ENCODE data around the gene TNFRSF6B. TPM values are rescaled to one million over a fixed set of nuclear protein-coding genes. Genes with fewer than 3 reads are reported as not detected.

Gene TNFRSF6B
- total and polyA plus RNA-seq, 2 donors (not counting 1 experiment from before 2014, with no cell fraction given): 3.8 to 35.2 TPM

DNA sequence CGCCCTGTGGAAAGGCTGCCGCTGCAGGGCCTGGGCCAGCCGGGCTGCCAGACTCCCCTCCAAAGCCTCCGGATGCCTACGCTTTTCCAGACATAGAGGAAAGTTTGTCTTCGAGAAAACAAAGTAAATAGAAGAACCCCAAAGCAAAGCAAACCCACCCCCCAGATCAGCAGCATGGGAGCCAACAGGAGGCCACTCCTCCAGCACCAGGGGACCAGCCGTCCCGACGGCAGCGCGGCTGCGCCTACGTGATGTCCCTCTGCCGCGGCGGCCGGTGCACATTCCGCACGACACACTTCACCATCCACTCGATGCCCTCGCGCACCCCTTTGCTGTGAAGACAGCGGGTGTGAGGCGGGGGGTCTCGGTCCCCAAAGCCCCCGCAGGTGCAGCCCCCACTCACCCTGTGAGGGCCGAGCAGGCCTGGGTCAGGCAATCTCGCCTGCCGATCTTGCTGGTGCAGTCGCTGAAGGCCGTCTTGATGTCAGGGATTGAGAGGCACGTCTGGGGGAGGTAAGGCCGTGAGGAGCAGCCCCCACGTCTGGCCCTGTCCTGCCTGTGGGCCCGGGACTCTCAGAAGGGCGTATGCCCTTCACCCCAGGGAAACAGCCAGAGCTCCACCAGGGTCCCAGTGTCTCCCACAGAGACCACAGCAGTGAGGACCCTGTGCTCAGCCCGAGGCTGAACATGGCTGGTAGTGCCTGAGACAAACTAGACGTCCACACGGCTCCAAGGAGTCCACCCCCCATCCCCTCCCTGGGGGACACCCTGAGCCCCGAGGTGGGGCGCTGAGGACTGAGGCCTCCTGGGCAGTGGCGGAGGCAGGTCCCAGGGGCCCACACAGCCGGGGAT, 4.0 kb downstream of the TNFRSF6B start:
- TF ChIP-seq EZH2 (IDR thresholded peaks at IDR 0.05; ENCODE audit: low read length, missing control alignments): no peak
- TF ChIP-seq, protein P1, sequence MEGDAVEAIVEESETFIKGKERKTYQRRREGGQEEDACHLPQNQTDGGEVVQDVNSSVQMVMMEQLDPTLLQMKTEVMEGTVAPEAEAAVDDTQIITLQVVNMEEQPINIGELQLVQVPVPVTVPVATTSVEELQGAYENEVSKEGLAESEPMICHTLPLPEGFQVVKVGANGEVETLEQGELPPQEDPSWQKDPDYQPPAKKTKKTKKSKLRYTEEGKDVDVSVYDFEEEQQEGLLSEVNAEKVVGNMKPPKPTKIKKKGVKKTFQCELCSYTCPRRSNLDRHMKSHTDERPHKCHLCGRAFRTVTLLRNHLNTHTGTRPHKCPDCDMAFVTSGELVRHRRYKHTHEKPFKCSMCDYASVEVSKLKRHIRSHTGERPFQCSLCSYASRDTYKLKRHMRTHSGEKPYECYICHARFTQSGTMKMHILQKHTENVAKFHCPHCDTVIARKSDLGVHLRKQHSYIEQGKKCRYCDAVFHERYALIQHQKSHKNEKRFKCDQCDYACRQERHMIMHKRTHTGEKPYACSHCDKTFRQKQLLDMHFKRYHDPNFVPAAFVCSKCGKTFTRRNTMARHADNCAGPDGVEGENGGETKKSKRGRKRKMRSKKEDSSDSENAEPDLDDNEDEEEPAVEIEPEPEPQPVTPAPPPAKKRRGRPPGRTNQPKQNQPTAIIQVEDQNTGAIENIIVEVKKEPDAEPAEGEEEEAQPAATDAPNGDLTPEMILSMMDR (conservative IDR thresholded peaks at IDR 0.05 in 1 of 2, IDR thresholded peaks at IDR 0.05 in 1 of 2; ENCODE audit: low read depth in 1 of 2, low read length in 2 of 2): no peak
- peak overlapping the region; percentile 93 for H3K27ac ChIP-seq (ENCODE audit: insufficient read depth, low read length)
- peaks cover 28% of the 10 kb centered on the region for H3K4me1 ChIP-seq (ENCODE audit: control insufficient read depth, extremely low read depth, insufficient read depth, low read length)
- no peak overlapping the region for H3K9ac ChIP-seq (ENCODE audit: insufficient read depth, low read length)
- H3K79me2 ChIP-seq (ENCODE audit: control insufficient read depth, insufficient read depth, low read length): peaks cover 12% of the 10 kb centered on the region
- H3K9me3 ChIP-seq (ENCODE audit: control insufficient read depth, insufficient read depth, low read depth, low read length): no peaks in the 10 kb centered on the region
- no peak overlapping the region for H2AFZ ChIP-seq (ENCODE audit: low read length)
- H3K4me3 ChIP-seq (replicated peaks in 1 of 4; ENCODE audit: control extremely low read depth in 1 of 4, insufficient read depth in 1 of 4, low read depth in 3 of 4, low read length in 4 of 4): no peak overlapping the region
- no peak overlapping the region for H3K4me2 ChIP-seq (ENCODE audit: extremely low read depth, insufficient read depth, low read length)
- H3K36me3 ChIP-seq (ENCODE audit: control insufficient read depth, insufficient read depth, low read length): peaks cover 36% of the 10 kb centered on the region
- H3K27me3 ChIP-seq (ENCODE audit: control insufficient read depth, insufficient read depth, low read length): no peaks in the 10 kb centered on the region
- no peak for DNase-seq (ENCODE audit: low read depth in 2 of 2)
- no peaks in the 10 kb centered on the region for H4K20me1 ChIP-seq (ENCODE audit: control insufficient read depth, extremely low read depth, insufficient read depth, low read length)

DNA sequence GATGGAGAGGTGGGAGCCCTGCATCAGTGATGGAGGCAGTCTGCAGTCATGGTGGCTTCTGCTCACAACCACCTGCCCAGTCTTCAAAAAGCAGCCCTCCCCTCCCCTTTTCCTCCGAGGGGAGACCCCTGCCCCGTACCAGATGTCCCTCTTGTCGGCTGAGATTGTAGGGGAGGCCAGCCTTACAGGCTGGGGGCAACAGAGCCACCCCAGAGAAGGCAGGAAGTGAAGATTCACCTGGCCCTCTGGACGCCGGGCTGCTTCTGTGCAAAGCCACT, 4.5 kb downstream of the TNFRSF6B start:
- Histone ChIP-seq H3K4me3 (replicated peaks in 1 of 4; ENCODE audit: control extremely low read depth in 1 of 4, insufficient read depth in 1 of 4, low read depth in 3 of 4, low read length in 4 of 4) (no peak overlapping the region), H2AFZ (ENCODE audit: low read length) (no peak overlapping the region), H4K20me1 (ENCODE audit: control insufficient read depth, extremely low read depth, insufficient read depth, low read length) (no peaks in the 10 kb centered on the region), H3K9ac (ENCODE audit: insufficient read depth, low read length) (no peak overlapping the region), H3K4me1 (ENCODE audit: control insufficient read depth, extremely low read depth, insufficient read depth, low read length) (peaks cover 28% of the 10 kb centered on the region), H3K79me2 (ENCODE audit: control insufficient read depth, insufficient read depth, low read length) (peaks cover 17% of the 10 kb centered on the region), H3K4me2 (ENCODE audit: extremely low read depth, insufficient read depth, low read length) (no peak overlapping the region), H3K27ac (ENCODE audit: insufficient read depth, low read length) (peak overlapping the region; percentile 34), H3K27me3 (ENCODE audit: control insufficient read depth, insufficient read depth, low read length) (no peaks in the 10 kb centered on the region), H3K36me3 (ENCODE audit: control insufficient read depth, insufficient read depth, low read length) (peaks cover 40% of the 10 kb centered on the region), H3K9me3 (ENCODE audit: control insufficient read depth, insufficient read depth, low read depth, low read length) (no peaks in the 10 kb centered on the region)
- TF ChIP-seq EZH2 (IDR thresholded peaks at IDR 0.05; ENCODE audit: low read length, missing control alignments): no peak
- TF ChIP-seq, protein P1 (conservative IDR thresholded peaks at IDR 0.05 in 1 of 2, IDR thresholded peaks at IDR 0.05 in 1 of 2; ENCODE audit: low read depth in 1 of 2, low read length in 2 of 2): no peak
- no peak for DNase-seq (ENCODE audit: low read depth in 2 of 2)

DNA sequence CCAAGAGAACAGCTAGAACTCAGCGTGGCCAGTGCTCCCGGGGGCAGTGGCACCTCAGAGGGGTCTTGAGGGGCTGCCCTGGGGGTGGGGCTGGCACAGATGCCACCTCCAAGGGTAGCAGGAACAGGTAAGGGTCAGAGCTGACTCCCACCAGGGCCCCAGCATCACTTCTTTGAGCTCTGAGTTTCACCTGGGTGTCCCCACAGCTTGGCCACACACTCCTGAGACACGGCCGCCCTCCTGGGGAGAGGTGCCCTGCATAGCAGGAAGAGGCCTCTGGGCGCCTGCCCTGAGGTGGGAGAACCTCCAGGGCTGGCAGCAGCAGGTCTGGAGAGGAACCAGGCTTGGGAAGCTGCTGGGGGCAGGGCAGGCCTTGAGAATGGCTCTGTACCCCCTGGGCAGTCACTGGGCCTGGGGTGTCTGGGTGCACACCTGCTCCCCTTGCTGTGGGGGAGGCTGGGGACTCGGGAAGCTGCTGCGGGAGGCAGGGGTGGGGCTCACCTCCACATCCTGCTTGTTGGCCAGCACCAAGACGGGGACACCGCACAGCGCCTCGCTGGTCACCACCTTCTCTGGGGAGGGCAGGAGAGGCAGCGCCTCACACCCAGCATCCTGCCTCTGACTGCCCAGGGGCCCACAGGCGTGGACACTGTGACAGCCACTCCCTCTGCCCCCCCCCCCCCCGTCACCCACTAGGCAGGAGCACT, 5.0 kb downstream of the TNFRSF6B start:
- Histone ChIP-seq H3K4me1 (ENCODE audit: control insufficient read depth, extremely low read depth, insufficient read depth, low read length) (peaks cover 31% of the 10 kb centered on the region), H3K4me2 (ENCODE audit: extremely low read depth, insufficient read depth, low read length) (no peak overlapping the region), H2AFZ (ENCODE audit: low read length) (no peak overlapping the region), H3K27ac (ENCODE audit: insufficient read depth, low read length) (peak overlapping the region; percentile 34), H3K4me3 (replicated peaks in 1 of 4; ENCODE audit: control extremely low read depth in 1 of 4, insufficient read depth in 1 of 4, low read depth in 3 of 4, low read length in 4 of 4) (no peak overlapping the region), H3K79me2 (ENCODE audit: control insufficient read depth, insufficient read depth, low read length) (peaks cover 22% of the 10 kb centered on the region), H3K27me3 (ENCODE audit: control insufficient read depth, insufficient read depth, low read length) (no peaks in the 10 kb centered on the region), H3K36me3 (ENCODE audit: control insufficient read depth, insufficient read depth, low read length) (peaks cover 43% of the 10 kb centered on the region), H3K9ac (ENCODE audit: insufficient read depth, low read length) (no peak overlapping the region), H4K20me1 (ENCODE audit: control insufficient read depth, extremely low read depth, insufficient read depth, low read length) (no peaks in the 10 kb centered on the region), H3K9me3 (ENCODE audit: control insufficient read depth, insufficient read depth, low read depth, low read length) (no peaks in the 10 kb centered on the region)
- TF ChIP-seq, protein P1 (conservative IDR thresholded peaks at IDR 0.05 in 1 of 2, IDR thresholded peaks at IDR 0.05 in 1 of 2; ENCODE audit: low read depth in 1 of 2, low read length in 2 of 2): no peak
- no peak for TF ChIP-seq EZH2 (IDR thresholded peaks at IDR 0.05; ENCODE audit: low read length, missing control alignments)
- DNase-seq (ENCODE audit: low read depth in 2 of 2): no peak

Data from fibroblast of lung (primary cell).